ENCODE measurements around the gene CD59.

DNA sequence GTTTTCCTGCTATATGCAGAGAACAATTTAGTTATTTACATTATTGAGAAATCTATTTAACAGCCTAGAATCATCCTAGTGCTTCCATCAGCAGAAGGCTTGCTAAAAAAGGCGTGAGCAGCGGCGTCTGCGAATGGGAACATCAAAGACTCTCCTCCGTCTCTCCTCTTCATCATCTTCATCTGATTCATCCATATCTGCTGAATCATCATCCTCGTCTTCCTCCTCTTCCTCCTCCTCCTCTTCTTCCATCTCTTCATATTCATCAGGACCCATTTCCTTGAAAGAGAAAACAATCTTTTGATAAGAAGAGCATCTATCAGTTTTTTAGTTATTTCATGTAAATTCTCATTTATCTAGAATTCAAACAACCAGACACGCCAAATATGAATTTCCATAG, 5.6 kb upstream of the CD59 start:
- TF ChIP-seq, protein P1, sequence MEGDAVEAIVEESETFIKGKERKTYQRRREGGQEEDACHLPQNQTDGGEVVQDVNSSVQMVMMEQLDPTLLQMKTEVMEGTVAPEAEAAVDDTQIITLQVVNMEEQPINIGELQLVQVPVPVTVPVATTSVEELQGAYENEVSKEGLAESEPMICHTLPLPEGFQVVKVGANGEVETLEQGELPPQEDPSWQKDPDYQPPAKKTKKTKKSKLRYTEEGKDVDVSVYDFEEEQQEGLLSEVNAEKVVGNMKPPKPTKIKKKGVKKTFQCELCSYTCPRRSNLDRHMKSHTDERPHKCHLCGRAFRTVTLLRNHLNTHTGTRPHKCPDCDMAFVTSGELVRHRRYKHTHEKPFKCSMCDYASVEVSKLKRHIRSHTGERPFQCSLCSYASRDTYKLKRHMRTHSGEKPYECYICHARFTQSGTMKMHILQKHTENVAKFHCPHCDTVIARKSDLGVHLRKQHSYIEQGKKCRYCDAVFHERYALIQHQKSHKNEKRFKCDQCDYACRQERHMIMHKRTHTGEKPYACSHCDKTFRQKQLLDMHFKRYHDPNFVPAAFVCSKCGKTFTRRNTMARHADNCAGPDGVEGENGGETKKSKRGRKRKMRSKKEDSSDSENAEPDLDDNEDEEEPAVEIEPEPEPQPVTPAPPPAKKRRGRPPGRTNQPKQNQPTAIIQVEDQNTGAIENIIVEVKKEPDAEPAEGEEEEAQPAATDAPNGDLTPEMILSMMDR (IDR thresholded peaks at IDR 0.05; ENCODE audit: borderline replicate concordance, extremely low read depth, low read length, poor library complexity, severe bottlenecking) = no peak
- no peak for TF ChIP-seq EZH2 (IDR thresholded peaks at IDR 0.05; ENCODE audit: borderline replicate concordance, low read depth, low read length, severe bottlenecking)

Data from DND-41 (cell line).